AG04449 (cell line): ENCODE data around the gene SMIM38.
A peak's percentile ranks its signal among the peaks of the same experiment; 100 is the strongest.

Experiments
- CTCF ChIA-PET: fragments of 350-600 bp; formaldehyde crosslinking; extraction: SDS; loops from one replicate; lab custom pipeline; 2021; ENCODE audit warnings: antibody characterized with exemption; lab: Yijun Ruan, JAX
- POLR2A ChIA-PET: fragments of 400-600, 350-600 bp; formaldehyde crosslinking; extraction: SDS; loops from one replicate; lab custom pipeline; 2020; ENCODE audit warnings: antibody characterized with exemption, inconsistent platforms; lab: Yijun Ruan, JAX
- DNase-seq: peaks from one replicate; pipeline ENCODE4 v3.0.0-alpha.2; 2010; ENCODE audit warnings: low read depth, low spot score
- H3K4me3 ChIP-seq: 2 replicates; pipeline ENCODE4 v1.5.1; 2011; ENCODE audit warnings: low read depth, mild to moderate bottlenecking, control low read depth, low read length
- CTCF ChIP-seq: IDR thresholded peaks from one replicate; pipeline ENCODE4 v1.5.1; 2011; ENCODE audit warnings: mild to moderate bottlenecking, moderate library complexity, low read length, control low read depth, inconsistent platforms; ENCODE audit not compliant: insufficient read depth; ENCODE audit errors: missing control alignments

The SMIM38 gene

GRCh38 chr11:69173925-69174581, 18.3 kb downstream of the SMIM38 start:
- no peak for TF ChIP-seq CTCF
- DNase-seq: peak; percentile 34
- ChIA-PET POLR2A (no interaction called here), CTCF (interaction anchor here (1.7 kb wide), 1 partner anchor 8 kb away, joined by 6 read pairs; no protein-coding TSS in a partner anchor)
- H3K4me3 ChIP-seq: no peak overlapping the region

DNA sequence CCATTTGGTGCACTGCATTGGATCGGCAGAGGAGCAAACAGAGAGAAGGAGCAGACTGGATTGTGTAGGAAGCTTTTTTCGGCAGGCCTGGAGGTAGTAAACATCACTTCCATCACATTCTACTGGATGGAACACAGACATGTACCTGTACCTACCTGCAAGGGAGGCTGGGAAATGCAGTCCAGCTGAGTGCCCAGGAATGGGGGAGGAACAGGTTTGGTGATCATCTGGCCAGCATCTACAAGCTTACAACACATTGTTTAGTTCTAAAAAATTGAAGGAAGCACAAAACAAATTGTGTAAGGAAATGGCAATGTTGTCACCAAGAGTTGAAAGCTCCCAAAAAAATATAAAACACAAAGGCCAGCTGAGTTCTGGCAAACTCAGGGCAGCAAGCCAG, 19.1 kb downstream of the SMIM38 start:
- CTCF ChIA-PET: interaction anchor here (1.1 to 1.7 kb wide), 2 partner anchors 8 to 43 kb away, joined by 5 to 6 read pairs; no protein-coding TSS in a partner anchor
- no peak for DNase-seq
- H3K4me3 ChIP-seq: no peak overlapping the region
- TF ChIP-seq CTCF: no peak
- POLR2A ChIA-PET: no interaction called here

DNA sequence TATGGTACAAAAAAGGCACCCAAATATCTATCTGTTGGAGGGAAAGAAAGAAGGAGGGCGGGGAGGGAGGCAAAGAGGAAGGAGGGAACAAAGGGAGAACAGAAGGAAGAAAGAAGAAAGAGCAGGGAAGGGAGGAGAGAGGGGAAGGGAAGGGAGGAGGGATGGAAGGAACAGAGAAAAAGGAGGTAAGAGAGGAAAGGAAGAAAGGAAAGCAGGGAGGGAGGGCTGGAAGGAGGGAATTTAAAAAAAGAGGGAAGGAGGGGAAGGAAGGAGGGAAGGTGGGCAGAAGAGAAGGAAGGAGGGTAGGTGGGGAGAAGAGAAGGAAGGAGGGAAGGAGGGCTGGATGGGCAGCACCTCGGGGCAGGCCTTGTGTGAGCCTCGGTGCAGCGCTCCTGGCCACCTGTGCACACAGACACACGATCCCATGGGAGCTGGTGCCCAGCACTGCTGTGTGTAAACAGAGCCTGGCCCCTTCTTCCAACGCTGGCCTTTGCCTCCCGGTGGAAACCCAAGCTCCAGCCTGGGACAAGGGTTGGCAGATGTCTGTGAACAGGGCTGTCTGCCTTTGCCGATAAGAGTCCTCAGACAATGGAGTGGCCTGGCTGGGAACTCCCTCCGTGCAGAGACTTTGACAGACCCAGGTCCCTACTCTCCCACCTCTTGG, 23.2 kb downstream of the SMIM38 start:
- no peak overlapping the region for H3K4me3 ChIP-seq
- DNase-seq: no peak
- ChIA-PET CTCF (no interaction called here), POLR2A (no interaction called here)
- no peak for TF ChIP-seq CTCF

- no peak for DNase-seq
- POLR2A ChIA-PET: no interaction called here
- TF ChIP-seq CTCF: no peak
- no peak overlapping the region for H3K4me3 ChIP-seq
- CTCF ChIA-PET: no interaction called here
Measured at GRCh38 chr11:69180226-69180625, 24.5 kb downstream of the SMIM38 start.

DNA sequence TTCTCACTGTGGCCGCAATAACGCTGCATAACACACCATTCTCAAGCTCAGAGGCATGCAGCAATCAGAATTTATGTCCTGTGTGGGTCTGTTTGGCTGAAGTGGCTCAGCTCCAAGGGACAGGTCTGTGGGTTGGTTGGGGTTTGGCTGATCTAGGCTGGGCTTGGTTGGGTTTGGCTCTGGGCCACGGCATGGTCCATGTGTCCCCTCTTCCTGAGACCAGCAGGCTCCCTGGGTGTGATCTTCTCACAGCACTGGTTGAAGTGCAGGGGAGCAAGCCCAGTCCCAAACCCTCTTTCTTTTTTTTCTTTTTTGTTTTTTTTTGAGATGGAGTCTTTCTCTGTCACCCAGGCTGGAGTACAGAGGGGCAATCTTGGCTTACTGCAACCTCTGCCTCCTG, 25.0 kb downstream of the SMIM38 start:
- TF ChIP-seq CTCF: no peak
- CTCF ChIA-PET: no interaction called here
- DNase-seq: no peak
- POLR2A ChIA-PET: no interaction called here
- no peak overlapping the region for H3K4me3 ChIP-seq

GRCh38 chr11:69183613-69184012, 27.9 kb downstream of the SMIM38 start:
- H3K4me3 ChIP-seq: no peak overlapping the region
- CTCF ChIA-PET: interaction anchor here (1.2 kb wide), 1 partner anchor 52 kb away, joined by 3 read pairs; no protein-coding TSS in a partner anchor
- no peak for TF ChIP-seq CTCF
- DNase-seq: no peak
- POLR2A ChIA-PET: no interaction called here
